Activated T-cell treated with anti-CD3 and anti-CD28 coated beads for 1 hour (primary cell): ENCODE measurements around the gene ITGA7.
"Not testable (repeated sequence)": the region's sequence is repeated elsewhere in the genome, so short reads cannot be mapped to it uniquely, and the experiment has no call there.

ENCODE experiments used
- DNase-seq: peaks from one replicate; pipeline ENCODE4 v3.0.0-alpha.2; 2020; ENCODE audit warnings: low read depth

The ITGA7 gene

GRCh38 chr12:55682087-55682796 lies 25.5 kb downstream of the ITGA7 start:
- DNase-seq, result no peak

- DNase-seq, result no peak
Observed at GRCh38 chr12:55681142-55682077, 26.3 kb downstream of the ITGA7 start.

GRCh38 chr12:55679691-55680090 lies 28.0 kb downstream of the ITGA7 start:
- DNase-seq, result no peak

- DNase-seq, result no peak
Observed at GRCh38 chr12:55676707-55677106, 31.0 kb downstream of the ITGA7 start.

- no peak for DNase-seq
Observed at GRCh38 chr12:55675666-55676065, 32.0 kb downstream of the ITGA7 start.

- DNase-seq, result no peak
Observed at GRCh38 chr12:55673638-55674037, 34.1 kb downstream of the ITGA7 start.

- DNase-seq, result no peak
Observed at GRCh38 chr12:55671746-55672145, 36.0 kb downstream of the ITGA7 start.

GRCh38 chr12:55670276-55670675 lies 37.4 kb downstream of the ITGA7 start:
- no peak for DNase-seq

GRCh38 chr12:55666508-55666907 lies 41.2 kb downstream of the ITGA7 start:
- DNase-seq, result no peak

- DNase-seq, result no peak
Observed at GRCh38 chr12:55664826-55665225, 42.9 kb downstream of the ITGA7 start.

GRCh38 chr12:55663391-55663790 lies 44.3 kb downstream of the ITGA7 start:
- no peak for DNase-seq

- no peak for DNase-seq
Observed at GRCh38 chr12:55659486-55660385, 48.0 kb downstream of the ITGA7 start.

- no peak for DNase-seq
Observed at GRCh38 chr12:55658635-55659391, 48.9 kb downstream of the ITGA7 start.

GRCh38 chr12:55658212-55658611 lies 49.5 kb downstream of the ITGA7 start:
- no peak for DNase-seq

- no peak for DNase-seq
Observed at GRCh38 chr12:55657212-55657611, 50.5 kb downstream of the ITGA7 start.

- no peak for DNase-seq
Observed at GRCh38 chr12:55654511-55655214, 53.0 kb downstream of the ITGA7 start.

GRCh38 chr12:55653031-55653430 lies 54.7 kb downstream of the ITGA7 start:
- DNase-seq, result no peak

- no peak for DNase-seq
Observed at GRCh38 chr12:55652352-55652751, 55.4 kb downstream of the ITGA7 start.

- no peak for DNase-seq
Observed at GRCh38 chr12:55651299-55651683, 56.4 kb downstream of the ITGA7 start.

GRCh38 chr12:55650620-55651298 lies 56.9 kb downstream of the ITGA7 start:
- not testable (repeated sequence) for DNase-seq
